ENCODE results near the gene KCNH4.

GRCh38 chr17:42132941-42133340, 48.0 kb downstream of the KCNH4 start:
- TF ChIP-seq EZH2 (IDR thresholded peaks at IDR 0.05; ENCODE audit: borderline replicate concordance) (no peak), CTCF (IDR thresholded peaks at IDR 0.05; ENCODE audit: poor library complexity) (no peak), EZH2phosphoT487 (IDR thresholded peaks at IDR 0.05; ENCODE audit: low read depth, severe bottlenecking, unreplicated experiment) (no peak)
